Measurements from ENCODE around the gene CNTNAP4. TPM values are rescaled to one million over a fixed set of nuclear protein-coding genes. Genes with fewer than 3 reads are reported as not detected.

Gene CNTNAP4
- total and polyA plus RNA-seq, 7 donors = 0.01 to 0.04 (median 0.03) TPM; not detected in 4

GRCh38 chr16:76524356-76524755 lies 247.2 kb downstream of the CNTNAP4 start:
- Histone ChIP-seq H3K27ac (no peak overlapping the region), H3K36me3 (ENCODE audit: insufficient read depth in 1 of 2, low read depth in 1 of 2) (no peaks in the 10 kb centered on the region), H3K9me3 (no peaks in the 10 kb centered on the region), H3K4me3 (no peak overlapping the region), H3K27me3 (ENCODE audit: insufficient read depth in 3 of 3, low read length in 2 of 3) (no peaks in the 10 kb centered on the region), H3K4me1 (no peaks in the 10 kb centered on the region)
- ATAC-seq = no peak
- TF ChIP-seq CTCF (IDR thresholded peaks at IDR 0.05) = no peak
- no peak for DNase-seq
- WGBS, 3 donors = 64 to 65% (median 64%) methylated on average over 2 of the region's 2 CpGs
- intact Hi-C loops (cut with DNase I) = no loop called here

GRCh38 chr16:76524769-76525168 lies 247.6 kb downstream of the CNTNAP4 start:
- H3K27me3 ChIP-seq (ENCODE audit: insufficient read depth in 3 of 3, low read length in 2 of 3) = no peaks in the 10 kb centered on the region
- no peak overlapping the region for H3K4me3 ChIP-seq
- H3K27ac ChIP-seq = no peak overlapping the region
- no peaks in the 10 kb centered on the region for H3K36me3 ChIP-seq (ENCODE audit: insufficient read depth in 1 of 2, low read depth in 1 of 2)
- H3K4me1 ChIP-seq = no peaks in the 10 kb centered on the region
- DNase-seq (no peak), ATAC-seq (no peak)
- intact Hi-C loops (cut with DNase I) = no loop called here
- no peaks in the 10 kb centered on the region for H3K9me3 ChIP-seq
- no peak for TF ChIP-seq CTCF (IDR thresholded peaks at IDR 0.05)

GRCh38 chr16:76527244-76527643 lies 250.0 kb downstream of the CNTNAP4 start:
- H3K9me3 ChIP-seq = no peaks in the 10 kb centered on the region
- H3K36me3 ChIP-seq (ENCODE audit: insufficient read depth in 1 of 2, low read depth in 1 of 2) = no peaks in the 10 kb centered on the region
- no peaks in the 10 kb centered on the region for H3K27me3 ChIP-seq (ENCODE audit: insufficient read depth in 3 of 3, low read length in 2 of 3)
- H3K27ac ChIP-seq = no peak overlapping the region
- H3K4me1 ChIP-seq = no peaks in the 10 kb centered on the region
- WGBS, 3 donors = 52 to 65% (median 53%) methylated on average over 5 of the region's 5 CpGs
- TF ChIP-seq CTCF (IDR thresholded peaks at IDR 0.05) = no peak
- no peak overlapping the region for H3K4me3 ChIP-seq
- intact Hi-C loops (cut with DNase I) = no loop called here
- ATAC-seq (no peak), DNase-seq (no peak)

GRCh38 chr16:76529120-76529519 lies 251.9 kb downstream of the CNTNAP4 start:
- intact Hi-C loops (cut with DNase I) = no loop called here
- Histone ChIP-seq H3K27me3 (ENCODE audit: insufficient read depth in 3 of 3, low read length in 2 of 3) (no peaks in the 10 kb centered on the region), H3K36me3 (ENCODE audit: insufficient read depth in 1 of 2, low read depth in 1 of 2) (no peaks in the 10 kb centered on the region), H3K9me3 (no peaks in the 10 kb centered on the region), H3K27ac (no peak overlapping the region), H3K4me3 (no peak overlapping the region), H3K4me1 (no peaks in the 10 kb centered on the region)
- WGBS, 3 donors = 84 to 96% (median 90%) methylated on average over 3 of the region's 3 CpGs
- TF ChIP-seq CTCF (IDR thresholded peaks at IDR 0.05) = no peak
- ATAC-seq = no peak
- DNase-seq = no peak

GRCh38 chr16:76531236-76531635 lies 254.0 kb downstream of the CNTNAP4 start:
- WGBS, 3 donors = 74 to 82% (median 78%) methylated on average over 5 of the region's 5 CpGs
- no peak overlapping the region for H3K4me3 ChIP-seq
- no peak overlapping the region for H3K27ac ChIP-seq
- no peak for DNase-seq
- no peaks in the 10 kb centered on the region for H3K36me3 ChIP-seq (ENCODE audit: insufficient read depth in 1 of 2, low read depth in 1 of 2)
- H3K9me3 ChIP-seq = no peaks in the 10 kb centered on the region
- H3K4me1 ChIP-seq = no peaks in the 10 kb centered on the region
- H3K27me3 ChIP-seq (ENCODE audit: insufficient read depth in 3 of 3, low read length in 2 of 3) = no peaks in the 10 kb centered on the region
- ATAC-seq = no peak
- TF ChIP-seq CTCF (IDR thresholded peaks at IDR 0.05) = no peak
- intact Hi-C loops (cut with DNase I) = no loop called here

Measured in psoas muscle (tissue), 8 donors.